Panc1 (cell line): ENCODE data around the gene HSBP1. TPM values are rescaled to one million over a fixed set of nuclear protein-coding genes. Genes with fewer than 3 reads are reported as not detected.

ENCODE experiments used
- ATAC-seq: fragments of 200-7000 bp; cut with Tn5 transposase; 2 replicates; pipeline ENCODE4 v1.9.1; 2020; ENCODE audit warnings: mild to moderate bottlenecking, moderate library complexity
- BruUV-seq: library from RNA; stranded (reverse); fragments of 400-500 nt; replicated peaks from 2 replicates; lab custom pipeline; 2021; lab: Mats Ljungman, UMichigan
- CTCF ChIA-PET: fragments of 300-600 bp; sonication (Branson Sonifier 250); formaldehyde crosslinking; loops from one replicate; lab custom pipeline; 2022; ENCODE audit warnings: antibody characterized with exemption; lab: Charles Lee
- POLR2A ChIA-PET: fragments of 300-600 bp; sonication (Branson Sonifier 250); formaldehyde crosslinking; loops from one replicate; lab custom pipeline; 2022; ENCODE audit warnings: antibody characterized with exemption; lab: Charles Lee
- DNase-seq: peaks from one replicate; pipeline ENCODE4 v3.0.0-alpha.2; 2010; ENCODE audit warnings: low read depth, low spot score
- H3K27ac ChIP-seq: 2 replicates; pipeline ENCODE4 v1.5.1; 2011; ENCODE audit warnings: mild to moderate bottlenecking, low read length, inconsistent platforms
- H3K27me3 ChIP-seq: fragments of 200-500 bp; sonication (Bioruptor generic); 2 replicates; pipeline ENCODE4 v1.6.0; 2014; ENCODE audit warnings: low read length, inconsistent platforms; ENCODE audit not compliant: control insufficient read depth, insufficient read depth
- H3K36me3 ChIP-seq: fragments of 200-500 bp; sonication (Bioruptor generic); 2 replicates; pipeline ENCODE4 v1.5.1; 2014; ENCODE audit warnings: inconsistent platforms, mild to moderate bottlenecking, low read length, moderate library complexity; ENCODE audit not compliant: control insufficient read depth, insufficient read depth
- H3K4me1 ChIP-seq: 2 replicates; pipeline ENCODE4 v1.5.1; 2011; ENCODE audit warnings: inconsistent platforms, mild to moderate bottlenecking, low read length, moderate library complexity; ENCODE audit not compliant: control insufficient read depth, insufficient read depth
- H3K4me3 ChIP-seq, 2 experiments: 2 replicates each; pipeline ENCODE4 v1.5.1; 2011 to 2012; ENCODE audit warnings: low read depth in 2 of 2, low read length in 2 of 2, mild to moderate bottlenecking in 2 of 2, inconsistent platforms in 1 of 2, moderate library complexity in 1 of 2
- H3K9me3 ChIP-seq: fragments of 200-500 bp; sonication (Bioruptor generic); 2 replicates; pipeline ENCODE4 v1.5.1; 2014; ENCODE audit warnings: low read depth, mild to moderate bottlenecking, inconsistent platforms, low read length, moderate library complexity; ENCODE audit not compliant: control insufficient read depth, insufficient read depth
- CTCF ChIP-seq: fragments of 450-650 bp; IDR thresholded peaks from 2 replicates; pipeline ENCODE4 v1.5.1; 2017; ENCODE audit warnings: mild to moderate bottlenecking
- POLR2AphosphoS5 ChIP-seq: IDR thresholded peaks from 2 replicates; pipeline ENCODE4 v1.6.1; 2012; ENCODE audit warnings: mild to moderate bottlenecking, low read depth, low read length, moderate library complexity
- REST ChIP-seq, 2 experiments: IDR thresholded peaks; 2 replicates each; pipeline ENCODE4 v1.6.1; 2011 to 2012; ENCODE audit warnings: low read depth in 2 of 2, control low read depth in 1 of 2, low read length in 1 of 2, mild to moderate bottlenecking in 1 of 2, moderate library complexity in 1 of 2; ENCODE audit not compliant: insufficient read depth in 1 of 2
- SIN3A ChIP-seq: IDR thresholded peaks from 2 replicates; pipeline ENCODE4 v1.6.1; 2012; ENCODE audit warnings: low read depth, mild to moderate bottlenecking, low read length, moderate library complexity, borderline replicate concordance; ENCODE audit not compliant: insufficient read depth
- TCF7L2 ChIP-seq: IDR thresholded peaks from 2 replicates; pipeline ENCODE4 v1.6.1; 2011; ENCODE audit warnings: mild to moderate bottlenecking, low read depth, low read length, inconsistent platforms
- in situ Hi-C: cut with HindIII; loops from 2 replicates; pipeline ENCODE4 v1.10.0; 2016; ENCODE audit warnings: low sequenced_read_pairs, low pct_unique_long_range_greater_than_20kb
- intact Hi-C: fragments of 100-400 bp; cut with micrococcal nuclease; formaldehyde crosslinking; loops from one replicate; pipeline ENCODE4 v1.10.0; 2022; ENCODE audit not compliant: unreplicated experiment
- total RNA-seq: library from RNA; stranded (reverse); gene quantifications from one replicate; pipeline ENCODE4 v1.2.1, GENCODE V29; 2021; ENCODE audit not compliant: unreplicated experiment

The HSBP1 gene
- total RNA-seq, 1 experiment from 2014 or later, result 117 TPM

GRCh38 chr16:83794860-83795554, 12.8 kb upstream of the HSBP1 start:
- TF ChIP-seq SIN3A, result no peak
- TF ChIP-seq CTCF, result no peak
- no peak for TF ChIP-seq TCF7L2
- no peak for TF ChIP-seq POLR2AphosphoS5
- TF ChIP-seq REST (IDR thresholded peaks at IDR 0.05; ENCODE audit: insufficient read depth in 1 of 2, low read depth in 2 of 2, low read length in 1 of 2), result no peak
- BruUV-seq, result no TSS peak
- H3K36me3 ChIP-seq, result no peaks in the 10 kb centered on the region
- no peaks in the 10 kb centered on the region for H3K9me3 ChIP-seq
- ChIA-PET POLR2A (interaction anchor here (0.7 kb wide), 2 partner anchors 12 to 709 kb away, joined by 3 to 4 read pairs; no protein-coding TSS in a partner anchor), CTCF (no interaction called here)
- no peaks in the 10 kb centered on the region for H3K4me1 ChIP-seq
- ATAC-seq (no peak), DNase-seq (no peak)
- H3K27me3 ChIP-seq, result no peaks in the 10 kb centered on the region
- no peak overlapping the region for H3K27ac ChIP-seq
- H3K4me3 ChIP-seq, result no peak overlapping the region
- in situ Hi-C loops (no loop called here), intact Hi-C loops (no loop called here)

GRCh38 chr16:83797013-83797412, 10.8 kb upstream of the HSBP1 start:
- no peak for ATAC-seq
- H3K27ac ChIP-seq, result no peak overlapping the region
- no peak for DNase-seq
- POLR2A ChIA-PET, result no interaction called here
- H3K27me3 ChIP-seq, result no peaks in the 10 kb centered on the region
- intact Hi-C loops, result no loop called here
- peaks cover under 1% of the 10 kb centered on the region; the same call in 1 of the 2 replicates for H3K4me1 ChIP-seq
- in situ Hi-C loops, result no loop called here
- no peaks in the 10 kb centered on the region for H3K36me3 ChIP-seq
- no peaks in the 10 kb centered on the region for H3K9me3 ChIP-seq
- CTCF ChIA-PET, result no interaction called here
- no peak overlapping the region for H3K4me3 ChIP-seq
- no TSS peak for BruUV-seq
- TF ChIP-seq CTCF, result no peak
- TF ChIP-seq POLR2AphosphoS5, result no peak
- no peak for TF ChIP-seq REST (IDR thresholded peaks at IDR 0.05; ENCODE audit: insufficient read depth in 1 of 2, low read depth in 2 of 2, low read length in 1 of 2)
- no peak for TF ChIP-seq SIN3A
- no peak for TF ChIP-seq TCF7L2
